Measurements from ENCODE around the gene FLRT1.

- TF ChIP-seq CTCF (IDR thresholded peaks at IDR 0.05) (no peak), POLR2A (IDR thresholded peaks at IDR 0.05) (no peak)
Measured at GRCh38 chr11:64038500-64038899, 2.8 kb downstream of the FLRT1 start.

Measured in testis (tissue), 2 donors.